ENCODE measurements around the gene UNKL. TPM values are rescaled to one million over a fixed set of nuclear protein-coding genes. Genes with fewer than 3 reads are reported as not detected.

The UNKL gene
- total and polyA plus RNA-seq, 5 donors, result 6.3 to 16.4 (median 13.1) TPM

DNA sequence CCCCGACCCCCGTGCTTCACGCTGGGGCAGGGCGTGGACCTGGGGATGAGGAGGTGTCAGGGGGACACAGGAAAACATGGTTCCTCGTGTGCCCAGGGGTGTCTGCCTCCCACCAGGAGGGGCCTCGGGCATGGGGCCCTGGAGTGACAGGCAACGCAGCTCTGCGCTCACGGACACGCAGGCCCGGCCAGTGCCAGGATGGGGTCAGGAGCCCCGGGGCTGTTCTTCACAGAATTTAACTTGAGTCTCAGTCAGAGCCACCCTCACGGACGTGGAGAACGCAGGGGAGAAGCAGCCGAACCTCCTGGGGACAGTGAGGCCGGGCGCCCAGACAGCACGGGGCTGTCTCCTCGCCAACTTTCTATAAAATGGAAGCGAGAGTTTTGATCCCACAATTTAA lies 16.7 kb downstream of the UNKL start:
- no peak for DNase-seq
- 91% methylated on average over 21 of the region's 21 CpGs for WGBS
- Histone ChIP-seq H3K27me3 (ENCODE audit: control insufficient read depth, insufficient read depth) (no peaks in the 10 kb centered on the region), H3K4me3 (ENCODE audit: low read length) (no peak overlapping the region), H3K9me3 (ENCODE audit: control insufficient read depth, low read length) (no peaks in the 10 kb centered on the region), H3K4me1 (ENCODE audit: control insufficient read depth, insufficient read depth, low read length) (no peaks in the 10 kb centered on the region), H3K27ac (ENCODE audit: low read length) (no peak overlapping the region)
- intact Hi-C loops (cut with DNase I), result loop anchor here in 1 of 4 donors (10.0 kb wide), 1 partner anchor 63 kb away; the partner anchor contains the start of gene BAIAP3
- ATAC-seq, result no peak

DNA sequence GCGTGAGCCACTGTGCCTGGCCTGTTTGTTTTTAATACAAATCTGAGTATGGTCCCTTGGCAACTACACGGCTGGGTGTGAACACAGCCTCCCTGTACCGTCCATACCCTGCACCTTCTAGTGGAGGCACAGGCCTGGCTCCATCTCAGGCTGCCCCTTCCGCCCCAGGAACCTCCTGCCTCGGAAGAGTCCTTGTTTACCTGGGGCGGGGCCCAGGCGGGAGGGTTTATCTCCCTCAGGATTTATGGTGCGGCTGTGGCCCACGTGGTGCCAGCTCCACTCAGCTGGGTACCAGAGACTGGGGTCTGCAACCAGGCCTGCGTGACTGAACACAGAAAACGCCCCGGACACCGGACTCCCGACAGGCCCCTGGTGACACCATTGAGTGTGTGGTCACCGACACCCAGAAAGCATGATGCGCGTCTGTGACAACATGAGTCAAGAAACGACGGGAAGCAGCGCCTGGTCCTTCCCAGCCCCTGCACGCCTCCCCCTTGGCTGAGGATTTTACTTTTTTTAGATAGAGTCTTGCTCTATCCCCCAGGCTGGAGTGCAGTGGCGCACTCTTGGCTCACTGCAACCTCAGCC lies 19.0 kb downstream of the UNKL start:
- intact Hi-C loops (cut with DNase I), result loop anchor here in 1 of 4 donors (10.0 kb wide), 1 partner anchor 61 kb away; the partner anchor contains the start of gene BAIAP3
- Histone ChIP-seq H3K9me3 (ENCODE audit: control insufficient read depth, low read length) (no peaks in the 10 kb centered on the region), H3K27me3 (ENCODE audit: control insufficient read depth, insufficient read depth) (no peaks in the 10 kb centered on the region), H3K4me1 (ENCODE audit: control insufficient read depth, insufficient read depth, low read length) (no peaks in the 10 kb centered on the region), H3K27ac (ENCODE audit: low read length) (no peak overlapping the region), H3K4me3 (ENCODE audit: low read length) (no peak overlapping the region)
- ATAC-seq, result no peak
- 92% methylated on average over 22 of the region's 22 CpGs for WGBS
- no peak for DNase-seq

DNA sequence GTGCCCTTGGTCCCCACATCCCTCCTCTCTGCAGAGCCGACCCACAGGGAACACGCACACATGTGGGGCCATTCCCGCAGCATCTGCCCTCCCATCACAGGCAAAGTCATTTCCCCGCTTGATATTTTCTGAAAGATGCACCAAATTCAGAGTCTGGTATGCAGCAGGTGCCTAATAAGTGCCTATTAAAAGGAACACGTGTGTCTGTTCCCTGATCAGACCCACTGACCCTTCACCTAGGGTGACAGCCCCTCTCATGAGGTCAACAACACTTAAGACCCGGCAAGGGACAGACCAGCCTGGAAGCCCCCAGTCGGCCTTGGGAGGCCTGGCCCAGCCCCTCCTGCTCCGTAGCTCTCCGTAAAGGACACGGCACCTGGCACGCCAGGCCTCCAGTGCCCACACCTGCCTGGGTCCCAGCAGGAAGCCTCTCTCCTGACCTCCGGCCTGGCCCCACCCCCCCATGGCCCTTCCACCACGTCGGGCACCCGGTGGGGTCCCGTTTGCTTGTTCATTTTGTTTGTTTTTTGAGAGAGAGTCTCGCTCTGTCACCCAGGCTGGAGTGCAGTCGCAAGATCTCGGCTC lies 20.0 kb downstream of the UNKL start:
- no peaks in the 10 kb centered on the region for H3K4me1 ChIP-seq (ENCODE audit: control insufficient read depth, insufficient read depth, low read length)
- H3K27me3 ChIP-seq (ENCODE audit: control insufficient read depth, insufficient read depth), result no peaks in the 10 kb centered on the region
- no peaks in the 10 kb centered on the region for H3K9me3 ChIP-seq (ENCODE audit: control insufficient read depth, low read length)
- H3K4me3 ChIP-seq (ENCODE audit: low read length), result no peak overlapping the region
- DNase-seq, result no peak
- WGBS, result 89% methylated on average over 19 of the region's 19 CpGs
- intact Hi-C loops (cut with DNase I), result loop anchor here in 1 of 4 donors (10.0 kb wide), 1 partner anchor 60 kb away; the partner anchor contains the start of gene BAIAP3
- ATAC-seq, result no peak
- H3K27ac ChIP-seq (ENCODE audit: low read length), result no peak overlapping the region

DNA sequence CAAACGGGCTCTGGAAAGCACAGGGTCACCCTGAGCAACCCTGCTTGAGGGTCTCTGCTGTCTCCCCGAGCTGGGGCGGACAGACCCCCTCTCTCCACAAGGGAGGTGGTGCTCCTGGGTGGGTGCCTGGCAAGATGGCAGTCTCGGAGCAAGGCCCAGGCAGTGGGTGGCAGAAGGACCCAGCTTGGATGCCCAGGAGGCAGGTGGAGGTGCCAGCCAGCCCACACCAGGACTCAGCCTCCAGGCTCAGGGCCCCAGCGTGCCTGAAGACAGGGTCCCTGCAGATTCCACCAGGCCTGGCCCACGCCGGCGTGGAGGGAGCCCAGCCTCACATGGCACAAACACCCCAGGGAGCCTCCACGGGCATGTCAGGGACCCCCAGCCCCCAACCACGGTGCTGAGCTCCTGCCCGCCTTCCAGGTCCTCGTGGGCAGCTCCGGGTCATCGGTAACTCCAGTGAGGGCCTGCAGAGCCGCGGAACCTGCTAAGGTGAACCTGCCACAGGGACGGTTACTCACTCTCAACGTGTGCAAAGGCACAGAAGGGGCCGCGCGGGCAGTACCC lies 20.8 kb downstream of the UNKL start:
- intact Hi-C loops (cut with DNase I), result loop anchor here in 1 of 4 donors (10.0 kb wide), 1 partner anchor 59 kb away; the partner anchor contains the start of gene BAIAP3
- ATAC-seq (peak in 1 of 2 donors; percentile 20), DNase-seq (peak in 1 of 3 donors; percentile 59)
- Histone ChIP-seq H3K9me3 (ENCODE audit: control insufficient read depth, low read length) (no peaks in the 10 kb centered on the region), H3K27ac (ENCODE audit: low read length) (no peak overlapping the region), H3K4me1 (ENCODE audit: control insufficient read depth, insufficient read depth, low read length) (no peaks in the 10 kb centered on the region), H3K27me3 (ENCODE audit: control insufficient read depth, insufficient read depth) (no peaks in the 10 kb centered on the region), H3K4me3 (ENCODE audit: low read length) (no peak overlapping the region)
- 96% methylated on average over 21 of the region's 21 CpGs for WGBS

DNA sequence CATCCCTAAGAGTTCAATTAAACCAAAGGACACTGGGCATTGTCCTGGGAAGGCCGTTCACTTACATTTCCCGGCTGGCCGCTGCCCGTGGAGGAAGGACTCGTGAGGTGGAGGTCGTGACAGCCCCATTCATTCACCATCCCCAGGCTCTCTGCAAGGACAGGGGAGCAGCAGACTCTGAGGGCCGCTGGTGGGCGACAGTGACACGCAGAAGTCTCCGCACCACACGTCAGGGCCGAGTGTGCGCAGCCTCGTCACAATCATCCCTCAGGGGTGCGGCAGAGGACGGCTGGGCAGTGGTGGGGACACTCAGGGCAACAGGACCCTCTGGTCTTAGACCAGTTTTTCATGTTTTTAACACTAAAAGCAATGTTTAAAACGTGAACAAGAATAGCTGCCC lies 21.7 kb downstream of the UNKL start:
- 93% methylated on average over 17 of the region's 17 CpGs for WGBS
- no peak overlapping the region for H3K4me3 ChIP-seq (ENCODE audit: low read length)
- H3K27me3 ChIP-seq (ENCODE audit: control insufficient read depth, insufficient read depth), result no peaks in the 10 kb centered on the region
- intact Hi-C loops (cut with DNase I), result loop anchor here in 1 of 4 donors (10.0 kb wide), 1 partner anchor 58 kb away; the partner anchor contains the start of gene BAIAP3
- DNase-seq (no peak), ATAC-seq (no peak)
- no peak overlapping the region for H3K27ac ChIP-seq (ENCODE audit: low read length)
- H3K9me3 ChIP-seq (ENCODE audit: control insufficient read depth, low read length), result no peaks in the 10 kb centered on the region
- no peaks in the 10 kb centered on the region for H3K4me1 ChIP-seq (ENCODE audit: control insufficient read depth, insufficient read depth, low read length)

DNA sequence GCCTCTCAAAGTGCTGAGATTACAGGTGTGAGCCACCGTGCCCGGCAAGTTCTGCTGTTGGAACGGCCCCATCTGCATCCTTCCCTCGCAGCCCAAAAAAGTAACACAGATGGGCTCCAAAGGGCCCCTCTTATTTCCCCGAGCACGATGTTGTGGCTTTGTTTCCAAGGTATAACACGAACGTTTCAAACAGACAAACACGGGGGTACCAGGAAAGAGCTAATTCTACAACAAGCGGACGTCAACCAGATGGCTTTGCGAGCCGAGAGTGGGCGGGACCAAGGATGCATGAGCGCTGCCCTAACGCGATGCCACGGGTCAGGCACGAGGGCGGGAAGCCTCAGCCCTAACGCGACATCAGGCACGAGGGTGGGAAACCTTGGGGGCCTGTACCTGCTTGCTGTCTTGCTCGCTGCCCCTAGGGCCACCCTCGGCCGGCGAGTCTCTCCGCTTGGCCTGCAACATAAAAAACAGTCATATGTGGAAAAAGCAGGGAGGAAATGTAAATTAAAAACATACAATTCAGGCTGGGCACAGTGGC lies 24.2 kb downstream of the UNKL start:
- 86% methylated on average over 28 of the region's 28 CpGs for WGBS
- Histone ChIP-seq H3K27me3 (ENCODE audit: control insufficient read depth, insufficient read depth) (no peaks in the 10 kb centered on the region), H3K27ac (ENCODE audit: low read length) (no peak overlapping the region), H3K4me1 (ENCODE audit: control insufficient read depth, insufficient read depth, low read length) (no peaks in the 10 kb centered on the region), H3K9me3 (ENCODE audit: control insufficient read depth, low read length) (no peaks in the 10 kb centered on the region), H3K4me3 (ENCODE audit: low read length) (no peak overlapping the region)
- no peak for ATAC-seq
- intact Hi-C loops (cut with DNase I), result loop anchor here in 1 of 4 donors (10.0 kb wide), 1 partner anchor 56 kb away; the partner anchor contains the start of gene BAIAP3
- no peak for DNase-seq

DNA sequence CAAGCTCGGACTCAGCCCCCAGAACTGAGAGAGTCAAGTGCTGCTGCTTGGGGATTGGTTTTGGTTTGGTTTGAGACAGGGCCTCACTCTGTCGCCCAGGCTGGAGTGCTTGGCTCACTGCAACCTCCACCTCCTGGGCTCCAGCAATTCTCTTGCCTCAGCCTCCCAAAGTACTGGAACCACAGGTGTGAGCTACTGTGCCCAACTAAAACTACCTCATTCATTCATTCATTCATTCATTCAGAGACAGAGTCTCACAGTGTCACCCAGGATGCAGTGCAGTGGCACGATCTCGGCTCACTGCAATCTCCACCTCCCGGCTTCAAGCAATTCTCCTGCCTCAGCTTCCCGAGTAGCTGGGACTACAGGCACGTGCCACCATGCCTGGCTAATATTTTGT lies 24.7 kb downstream of the UNKL start:
- no peak for ATAC-seq
- WGBS, result 93% methylated on average over 7 of the region's 7 CpGs
- no peak for DNase-seq
- Histone ChIP-seq H3K27me3 (ENCODE audit: control insufficient read depth, insufficient read depth) (no peaks in the 10 kb centered on the region), H3K27ac (ENCODE audit: low read length) (no peak overlapping the region), H3K9me3 (ENCODE audit: control insufficient read depth, low read length) (no peaks in the 10 kb centered on the region), H3K4me1 (ENCODE audit: control insufficient read depth, insufficient read depth, low read length) (no peaks in the 10 kb centered on the region), H3K4me3 (ENCODE audit: low read length) (no peak overlapping the region)
- intact Hi-C loops (cut with DNase I), result loop anchor here in 1 of 4 donors (10.0 kb wide), 1 partner anchor 55 kb away; the partner anchor contains the start of gene BAIAP3

DNA sequence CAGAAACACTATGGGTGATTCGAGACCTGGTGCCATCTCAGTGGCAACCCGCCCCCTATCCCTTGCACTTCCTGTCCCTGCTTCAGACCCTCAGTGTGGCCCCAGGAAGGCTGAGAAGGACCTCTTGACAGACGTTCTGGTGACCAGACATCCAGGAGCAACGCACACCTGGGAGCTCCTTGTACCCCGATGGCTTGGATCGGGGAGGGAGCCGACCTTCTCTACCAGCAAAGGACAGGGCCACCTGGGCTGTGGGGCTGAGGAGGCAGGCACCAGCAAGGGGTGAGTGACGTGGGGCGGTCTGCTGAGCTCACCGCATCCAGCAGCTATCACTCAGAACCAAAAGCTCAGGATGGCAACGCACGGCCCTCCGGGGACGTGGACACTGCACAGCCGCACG lies 27.2 kb downstream of the UNKL start:
- WGBS, result 90% methylated on average over 16 of the region's 16 CpGs
- H3K4me3 ChIP-seq (ENCODE audit: low read length), result no peak overlapping the region
- H3K9me3 ChIP-seq (ENCODE audit: control insufficient read depth, low read length), result no peaks in the 10 kb centered on the region
- no peaks in the 10 kb centered on the region for H3K27me3 ChIP-seq (ENCODE audit: control insufficient read depth, insufficient read depth)
- ATAC-seq (no peak), DNase-seq (no peak)
- H3K27ac ChIP-seq (ENCODE audit: low read length), result no peak overlapping the region
- no peaks in the 10 kb centered on the region for H3K4me1 ChIP-seq (ENCODE audit: control insufficient read depth, insufficient read depth, low read length)
- intact Hi-C loops (cut with DNase I), result no loop called here

DNA sequence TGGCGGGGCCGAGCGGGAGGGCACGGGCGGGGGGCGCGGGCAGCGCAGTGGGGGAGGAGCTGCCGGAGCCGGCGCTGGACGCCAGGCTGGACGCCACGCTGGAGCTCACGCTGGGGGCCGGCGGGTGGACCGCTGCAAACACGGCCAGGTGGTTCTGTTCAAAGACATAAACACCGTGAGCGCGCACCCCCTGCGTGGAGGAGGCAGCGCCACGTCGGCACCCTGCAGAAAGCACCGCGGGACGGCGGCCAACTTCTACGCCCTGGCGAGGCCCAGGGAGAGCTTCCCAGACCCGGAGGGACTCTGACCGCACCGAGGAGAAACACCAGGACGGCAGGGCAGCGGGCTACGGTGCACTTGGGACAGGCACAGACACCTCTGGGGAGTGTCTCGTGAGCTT lies 29.3 kb downstream of the UNKL start:
- intact Hi-C loops (cut with DNase I), result no loop called here
- DNase-seq, result no peak
- Histone ChIP-seq H3K4me3 (ENCODE audit: low read length) (no peak overlapping the region), H3K4me1 (ENCODE audit: control insufficient read depth, insufficient read depth, low read length) (no peaks in the 10 kb centered on the region), H3K9me3 (ENCODE audit: control insufficient read depth, low read length) (no peaks in the 10 kb centered on the region), H3K27me3 (ENCODE audit: control insufficient read depth, insufficient read depth) (no peaks in the 10 kb centered on the region), H3K27ac (ENCODE audit: low read length) (no peak overlapping the region)
- WGBS, result 96% methylated on average over 39 of the region's 39 CpGs
- ATAC-seq, result no peak

DNA sequence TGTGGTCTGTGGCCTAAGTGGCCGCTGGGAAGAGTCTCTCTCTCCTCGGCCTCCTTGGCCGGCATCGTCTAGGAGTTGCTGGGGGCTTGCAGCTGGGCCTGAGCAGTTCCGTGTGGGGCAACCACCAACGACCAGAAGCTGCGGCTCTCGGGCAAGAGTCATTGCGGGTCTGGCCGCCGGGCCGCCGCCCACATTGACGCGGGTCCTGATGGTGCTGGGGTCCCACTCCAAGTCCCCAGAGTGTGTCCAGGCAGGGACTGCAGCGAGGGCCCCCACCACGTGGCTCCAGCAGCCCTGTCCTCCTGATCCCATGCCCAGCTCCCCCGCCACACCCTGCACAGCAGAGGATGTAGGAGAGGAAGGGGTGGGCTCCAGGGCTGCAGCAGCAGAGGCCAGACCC lies 30.9 kb downstream of the UNKL start:
- 89% methylated on average over 18 of the region's 18 CpGs for WGBS
- Histone ChIP-seq H3K27ac (ENCODE audit: low read length) (no peak overlapping the region), H3K4me3 (ENCODE audit: low read length) (no peak overlapping the region), H3K27me3 (ENCODE audit: control insufficient read depth, insufficient read depth) (no peaks in the 10 kb centered on the region), H3K4me1 (ENCODE audit: control insufficient read depth, insufficient read depth, low read length) (peaks cover 6% of the 10 kb centered on the region), H3K9me3 (ENCODE audit: control insufficient read depth, low read length) (no peaks in the 10 kb centered on the region)
- DNase-seq, result no peak
- intact Hi-C loops (cut with DNase I), result no loop called here
- ATAC-seq, result no peak
